BJ (cell line): Measurements from ENCODE around the gene ZNF292. TPM values are rescaled to one million over a fixed set of nuclear protein-coding genes. Genes with fewer than 3 reads are reported as not detected.

Experiments used
- CTCF ChIA-PET: fragments of 350-600 bp; formaldehyde crosslinking; extraction: SDS; loops from one replicate; lab custom pipeline; 2021; ENCODE audit warnings: antibody characterized with exemption, inconsistent platforms; lab: Yijun Ruan, JAX
- POLR2A ChIA-PET: fragments of 300-600 bp; sonication (Branson Sonifier 250); formaldehyde crosslinking; extraction: SDS; loops from one replicate; lab custom pipeline; 2021; ENCODE audit warnings: antibody characterized with exemption; lab: Charles Lee
- DNase-seq: peaks from one replicate; pipeline ENCODE4 v3.0.0-alpha.2; 2011; ENCODE audit warnings: low read depth
- H3K27me3 ChIP-seq: 2 replicates; pipeline ENCODE4 v1.6.0; 2011; ENCODE audit warnings: low read length; ENCODE audit not compliant: control insufficient read depth, insufficient read depth
- H3K36me3 ChIP-seq: 2 replicates; pipeline ENCODE4 v1.5.1; 2011; ENCODE audit warnings: low read length; ENCODE audit not compliant: control insufficient read depth, insufficient read depth
- H3K4me3 ChIP-seq: 2 replicates; pipeline ENCODE4 v1.5.1; 2011; ENCODE audit warnings: low read depth, mild to moderate bottlenecking, control low read depth, low read length
- CTCF ChIP-seq: IDR thresholded peaks from 2 replicates; pipeline ENCODE4 v1.5.1; 2011; ENCODE audit warnings: low read depth, mild to moderate bottlenecking, control low read depth, inconsistent platforms, low read length, moderate library complexity; ENCODE audit not compliant: insufficient read depth
- polyA plus RNA-seq: library from polyadenylated mRNA; depleted of rRNA; stranded (reverse); fragments of >200 nt; gene quantifications from 2 replicates; pipeline ENCODE4 v1.2.3, GENCODE V29; 2011; rRNA removed

ZNF292 gene
- polyA plus RNA-seq, 1 experiment: 4.1 TPM

GRCh38 chr6:87308970-87309369 lies 153.6 kb downstream of the ZNF292 start:
- CTCF ChIA-PET: interaction anchor here (1.2 to 1.4 kb wide), 2 partner anchors 11 to 13 kb away, joined by 3 to 4 read pairs; no protein-coding TSS in a partner anchor
- DNase-seq: no peak
- Histone ChIP-seq H3K4me3 (no peak overlapping the region), H3K36me3 (no peaks in the 10 kb centered on the region), H3K27me3 (peaks cover 2% of the 10 kb centered on the region; the same call in 1 of the 2 replicates)
- POLR2A ChIA-PET: no interaction called here
- TF ChIP-seq CTCF: no peak

DNA sequence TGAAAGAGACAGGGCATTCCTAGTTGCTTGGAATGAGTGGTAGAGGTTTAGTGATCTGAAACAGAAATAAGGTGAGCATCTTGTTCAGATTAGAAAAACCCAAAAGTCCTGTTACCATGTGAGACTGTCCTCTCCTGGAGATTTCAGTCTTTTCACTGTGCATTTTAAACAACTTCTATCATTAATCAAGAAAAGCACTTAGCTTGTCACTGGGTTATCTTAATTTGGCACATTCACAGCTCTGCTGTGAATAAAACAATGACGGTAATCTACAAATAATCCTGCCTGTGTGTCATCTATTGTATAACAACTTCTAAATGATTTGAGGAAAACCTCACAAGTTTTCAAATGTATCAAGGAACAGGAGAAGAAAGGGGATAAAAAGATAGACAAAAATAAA lies 157.5 kb downstream of the ZNF292 start:
- CTCF ChIA-PET: no interaction called here
- DNase-seq: no peak
- no peak for TF ChIP-seq CTCF
- H3K4me3 ChIP-seq: no peak overlapping the region
- POLR2A ChIA-PET: no interaction called here
- H3K36me3 ChIP-seq: no peaks in the 10 kb centered on the region
- H3K27me3 ChIP-seq: peaks cover 2% of the 10 kb centered on the region; the same call in 1 of the 2 replicates

Other genes with a start within 250 kb of the ZNF292 start
- not detected in 2 replicates for gene HTR1E, start 218.0 kb upstream of the ZNF292 start, polyA plus RNA-seq
- gene CGA, start 60.5 kb upstream of the ZNF292 start, polyA plus RNA-seq: 2.5 and 2.6 TPM in 2 replicates
- gene SMIM8, start 167.0 kb downstream of the ZNF292 start, polyA plus RNA-seq: 1.2 and 3.0 TPM in 2 replicates
- gene GJB7, start 173.7 kb downstream of the ZNF292 start, polyA plus RNA-seq: not detected in 2 replicates
- gene C6orf163, start 189.2 kb downstream of the ZNF292 start, polyA plus RNA-seq: 0.20 and 0.78 TPM in 2 replicates